Measurements from ENCODE around the gene DBT.

The DBT gene

GRCh38 chr1:100184536-100184935, 65.1 kb downstream of the DBT start:
- Histone ChIP-seq H3K4me3 (ENCODE audit: insufficient read depth, low read length, poor library complexity, severe bottlenecking) (no peak overlapping the region), H4K20me1 (ENCODE audit: low read depth, low read length) (no peaks in the 10 kb centered on the region), H3K4me2 (ENCODE audit: low read depth, low read length, poor library complexity, severe bottlenecking) (no peak overlapping the region), H3F3A (ENCODE audit: insufficient read depth) (no peaks in the 10 kb centered on the region), H3K9me3 (ENCODE audit: insufficient read depth, low read length) (no peaks in the 10 kb centered on the region), H3K36me3 (ENCODE audit: low read length) (no peaks in the 10 kb centered on the region), H3K9ac (ENCODE audit: low read length) (no peak overlapping the region), H2AFZ (ENCODE audit: low read depth, low read length, severe bottlenecking) (no peak overlapping the region), H3K27me3 (ENCODE audit: low read length) (no peaks in the 10 kb centered on the region), H3K27ac (ENCODE audit: low read depth, low read length) (no peak overlapping the region), H3K79me2 (ENCODE audit: insufficient read depth, low read length) (no peaks in the 10 kb centered on the region), H3K9me2 (replicated peaks; ENCODE audit: insufficient read depth, low read length) (no peaks in the 10 kb centered on the region)
- TF ChIP-seq CTCF (IDR thresholded peaks at IDR 0.05; ENCODE audit: insufficient read depth, low read length, poor library complexity, severe bottlenecking) (no peak), EZH2phosphoT487 (conservative IDR thresholded peaks at IDR 0.05; ENCODE audit: low read length) (no peak)

- Histone ChIP-seq H3K27me3 (ENCODE audit: low read length) (no peaks in the 10 kb centered on the region), H2AFZ (ENCODE audit: low read depth, low read length, severe bottlenecking) (no peak overlapping the region), H4K20me1 (ENCODE audit: low read depth, low read length) (no peaks in the 10 kb centered on the region), H3F3A (ENCODE audit: insufficient read depth) (no peaks in the 10 kb centered on the region), H3K9me3 (ENCODE audit: insufficient read depth, low read length) (no peaks in the 10 kb centered on the region), H3K27ac (ENCODE audit: low read depth, low read length) (no peak overlapping the region), H3K4me2 (ENCODE audit: low read depth, low read length, poor library complexity, severe bottlenecking) (no peak overlapping the region), H3K4me3 (ENCODE audit: insufficient read depth, low read length, poor library complexity, severe bottlenecking) (no peak overlapping the region), H3K9me2 (replicated peaks; ENCODE audit: insufficient read depth, low read length) (no peaks in the 10 kb centered on the region), H3K79me2 (ENCODE audit: insufficient read depth, low read length) (no peaks in the 10 kb centered on the region), H3K36me3 (ENCODE audit: low read length) (no peaks in the 10 kb centered on the region), H3K9ac (ENCODE audit: low read length) (no peak overlapping the region)
- TF ChIP-seq CTCF (IDR thresholded peaks at IDR 0.05; ENCODE audit: insufficient read depth, low read length, poor library complexity, severe bottlenecking) (no peak), EZH2phosphoT487 (conservative IDR thresholded peaks at IDR 0.05; ENCODE audit: low read length) (no peak)
Measured at GRCh38 chr1:100183370-100183769, 66.3 kb downstream of the DBT start.

GRCh38 chr1:100178091-100178490, 71.5 kb downstream of the DBT start, which contains the start of gene LRRC39:
Gene LRRC39 (minus strand): TSS chr1:100178256. CDS start chr1:100168516, 9,740 bp downstream.
- no peak for TF ChIP-seq CTCF (IDR thresholded peaks at IDR 0.05; ENCODE audit: insufficient read depth, low read length, poor library complexity, severe bottlenecking)
- no peak for TF ChIP-seq EZH2phosphoT487 (conservative IDR thresholded peaks at IDR 0.05; ENCODE audit: low read length)

More at GRCh38 chr1:100178091-100178490, 71.5 kb downstream of the DBT start, which contains the start of gene LRRC39:
- Histone ChIP-seq H3K9ac (ENCODE audit: low read length) (no peak within 1 kb of the TSS), H4K20me1 (ENCODE audit: low read depth, low read length) (no peaks in the 10 kb centered on the region), H3K4me2 (ENCODE audit: low read depth, low read length, poor library complexity, severe bottlenecking) (no peak within 1 kb of the TSS), H3K4me3 (ENCODE audit: insufficient read depth, low read length, poor library complexity, severe bottlenecking) (no peak within 1 kb of the TSS), H3K27ac (ENCODE audit: low read depth, low read length) (no peak within 1 kb of the TSS), H2AFZ (ENCODE audit: low read depth, low read length, severe bottlenecking) (no peak within 1 kb of the TSS), H3K36me3 (ENCODE audit: low read length) (no peaks in the 10 kb centered on the region), H3K9me2 (replicated peaks; ENCODE audit: insufficient read depth, low read length) (no peaks in the 10 kb centered on the region), H3K9me3 (ENCODE audit: insufficient read depth, low read length) (no peaks in the 10 kb centered on the region), H3K27me3 (ENCODE audit: low read length) (no peaks in the 10 kb centered on the region), H3K79me2 (ENCODE audit: insufficient read depth, low read length) (no peaks in the 10 kb centered on the region), H3F3A (ENCODE audit: insufficient read depth) (no peaks in the 10 kb centered on the region)

All from SU-DHL-6 (cell line).